GM23338 (cell line): ENCODE data around the gene FOXI1. TPM values are rescaled to one million over a fixed set of nuclear protein-coding genes. Genes with fewer than 3 reads are reported as not detected.
"Not testable (repeated sequence)": the region's sequence is repeated elsewhere in the genome, so short reads cannot be mapped to it uniquely, and the experiment has no call there.

Experiments used
- ATAC-seq: fragments of 200-7000 bp; cut with Tn5 transposase; 3 replicates; pipeline ENCODE4 v1.9.1; 2020
- DNase-seq: peaks from one replicate; pipeline ENCODE4 v3.0.0-alpha.2; 2015; ENCODE audit warnings: low spot score
- H2AFZ ChIP-seq: fragments of 200-600 bp; sonication (generic); 2 replicates; pipeline ENCODE4 v1.8.0; 2016; ENCODE audit warnings: antibody characterized with exemption, mild to moderate bottlenecking, moderate library complexity
- H3F3A ChIP-seq: fragments of 200-600 bp; sonication (generic); replicated peaks from 2 replicates; pipeline ENCODE4 v1.8.0; 2017; ENCODE audit warnings: antibody characterized with exemption, mixed run types, low read depth
- H3K27ac ChIP-seq: fragments of 200-600 bp; sonication (generic); 2 replicates; pipeline ENCODE4 v1.6.1; 2016; ENCODE audit warnings: low read depth
- H3K27me3 ChIP-seq: fragments of 200-600 bp; sonication (generic); 2 replicates; pipeline ENCODE4 v1.8.0; 2016; ENCODE audit warnings: mild to moderate bottlenecking, mixed run types, moderate library complexity; ENCODE audit not compliant: insufficient read depth
- H3K36me3 ChIP-seq: fragments of 200-600 bp; sonication (generic); 2 replicates; pipeline ENCODE4 v1.8.0; 2016; ENCODE audit warnings: mild to moderate bottlenecking; ENCODE audit not compliant: insufficient read depth
- H3K4me1 ChIP-seq: fragments of 200-600 bp; sonication (generic); 2 replicates; pipeline ENCODE4 v1.8.0; 2016; ENCODE audit warnings: mild to moderate bottlenecking, moderate library complexity; ENCODE audit not compliant: insufficient read depth
- H3K4me2 ChIP-seq: fragments of 200-600 bp; sonication (generic); 2 replicates; pipeline ENCODE4 v1.7.1; 2017; ENCODE audit warnings: mixed run types
- H3K4me3 ChIP-seq: fragments of 200-600 bp; sonication (generic); 2 replicates; pipeline ENCODE4 v1.6.1; 2016; ENCODE audit warnings: mixed run types
- H3K79me2 ChIP-seq: fragments of 200-600 bp; sonication (generic); replicated peaks from 2 replicates; pipeline ENCODE4 v1.8.0; 2017; ENCODE audit warnings: mild to moderate bottlenecking; ENCODE audit not compliant: insufficient read depth
- H3K9me2 ChIP-seq: fragments of 200-600 bp; sonication (generic); 2 replicates; pipeline ENCODE4 v1.8.0; 2017; ENCODE audit not compliant: insufficient read depth
- H4K20me1 ChIP-seq: fragments of 200-600 bp; sonication (generic); replicated peaks from 2 replicates; pipeline ENCODE4 v1.8.0; 2017; ENCODE audit warnings: mild to moderate bottlenecking; ENCODE audit not compliant: insufficient read depth
- H3K27ac Mint-ChIP-seq: 2 replicates; pipeline ENCODE4 v1.8.0; 2020; ENCODE audit warnings: inconsistent platforms, mild to moderate bottlenecking, moderate library complexity, mixed read lengths
- H3K27me3 Mint-ChIP-seq: 3 replicates; pipeline ENCODE4 v1.8.0; 2022; ENCODE audit warnings: low read depth, mild to moderate bottlenecking, moderate library complexity, mixed read lengths, inconsistent platforms; ENCODE audit not compliant: insufficient read depth, poor library complexity
- H3K36me3 Mint-ChIP-seq: 3 replicates; pipeline ENCODE4 v1.8.0; 2021; ENCODE audit warnings: low read depth, mild to moderate bottlenecking, inconsistent platforms, moderate library complexity, mixed read lengths
- H3K4me1 Mint-ChIP-seq: 3 replicates; pipeline ENCODE4 v1.8.0; 2020; ENCODE audit warnings: mild to moderate bottlenecking, inconsistent platforms, mixed read lengths
- H3K4me3 Mint-ChIP-seq: 3 replicates; pipeline ENCODE4 v1.8.0; 2021; ENCODE audit warnings: moderate library complexity, mild to moderate bottlenecking, inconsistent platforms, mixed read lengths
- H3K9me3 Mint-ChIP-seq: 3 replicates; pipeline ENCODE4 v1.8.0; 2020; ENCODE audit warnings: moderate library complexity, mild to moderate bottlenecking, inconsistent platforms, mixed read lengths
- CREB1 ChIP-seq: fragments of 250-450 bp; sonication (Bioruptor Pico); IDR thresholded peaks from 2 replicates; pipeline ENCODE4 v1.5.0; 2020; ENCODE audit warnings: low read depth, mild to moderate bottlenecking, moderate library complexity
- CTCF ChIP-seq, 2 experiments: fragments of 200-600 bp in 1 of 2; sonication (generic) in 1 of 2; conservative IDR thresholded peaks; 2 replicates each; pipeline versions ENCODE4 v1.5.1 to v1.6.1; 2016 to 2017; ENCODE audit warnings: antibody characterized with exemption in 2 of 2, low read depth in 2 of 2, mild to moderate bottlenecking in 2 of 2, moderate library complexity in 1 of 2
- EZH2phosphoT487 ChIP-seq: fragments of 200-600 bp; sonication (generic); IDR thresholded peaks from one replicate; pipeline ENCODE4 v1.8.1; 2018; ENCODE audit warnings: antibody characterized with exemption; ENCODE audit not compliant: unreplicated experiment
- JUNB ChIP-seq: IDR thresholded peaks from one replicate; pipeline ENCODE4 v1.6.1; 2016; ENCODE audit warnings: antibody characterized with exemption; ENCODE audit not compliant: unreplicated experiment
- NANOG ChIP-seq: IDR thresholded peaks from 2 replicates; pipeline ENCODE4 v1.6.1; 2016; ENCODE audit warnings: antibody characterized with exemption, borderline replicate concordance
- POLR2AphosphoS5 ChIP-seq: IDR thresholded peaks from 2 replicates; pipeline ENCODE4 v1.6.1; 2016; ENCODE audit warnings: antibody characterized with exemption, low read depth
- STAT1 ChIP-seq: IDR thresholded peaks from one replicate; pipeline ENCODE4 v1.6.1; 2016; ENCODE audit warnings: antibody characterized with exemption; ENCODE audit not compliant: unreplicated experiment
- ZNF114 ChIP-seq: fragments of 250-450 bp; sonication (Bioruptor Pico); IDR thresholded peaks from 2 replicates; pipeline ENCODE4 v1.5.0; 2020; ENCODE audit warnings: mild to moderate bottlenecking, moderate library complexity
- ZNF331 ChIP-seq: fragments of 250-450 bp; sonication (Bioruptor Pico); IDR thresholded peaks from 2 replicates; pipeline ENCODE4 v1.5.0; 2020; ENCODE audit warnings: low read depth, mild to moderate bottlenecking, moderate library complexity
- polyA plus RNA-seq: library from polyadenylated mRNA; unstranded; fragments of >200 nt; fragmentation: Nextera tagmentation; extraction: Ambion mirVana; gene quantifications from 2 replicates; pipeline ENCODE4 v1.2.1, GENCODE V29; 2016
- total RNA-seq: library from RNA; depleted of rRNA; stranded (reverse); fragments of >200 nt; shearing (Covaris generic); gene quantifications from 2 replicates; pipeline ENCODE4 v1.2.3, GENCODE V29; 2014
- TF ChIP-seq, protein P1 (sequence below): IDR thresholded peaks from 2 replicates; pipeline ENCODE4 v1.6.1; 2016; ENCODE audit warnings: antibody characterized with exemption
- TF ChIP-seq, protein P2 (sequence below): fragments of 250-450 bp; sonication (Bioruptor Pico); IDR thresholded peaks from 2 replicates; pipeline ENCODE4 v1.5.0; 2020; ENCODE audit warnings: mild to moderate bottlenecking, moderate library complexity

FOXI1 gene
- total and polyA plus RNA-seq, 2 experiments from 2014 or later = not detected

DNA sequence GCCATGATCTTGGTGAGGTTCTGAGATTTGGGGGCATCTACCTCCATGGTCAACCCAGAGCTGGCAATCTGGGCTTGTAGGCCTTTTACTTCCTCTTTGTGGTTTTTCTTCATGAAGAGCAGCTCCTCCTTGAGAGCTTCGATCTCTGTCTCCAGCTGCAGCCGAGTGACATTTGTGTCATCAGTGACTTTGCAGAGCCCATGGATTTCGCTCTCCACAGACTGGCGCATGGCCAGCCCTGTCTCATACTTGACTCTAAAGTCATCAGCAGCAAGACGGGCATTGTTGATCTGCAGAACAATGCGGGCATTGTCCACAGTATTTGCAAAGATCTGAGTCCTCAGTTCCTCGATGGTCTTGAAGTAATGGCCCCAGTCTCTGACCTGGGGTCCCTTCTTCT lies 35.5 kb downstream of the FOXI1 start:
- not testable (repeated sequence) for DNase-seq, H3K27me3 Mint-ChIP-seq, H3K4me3 ChIP-seq, H3K36me3 Mint-ChIP-seq, H3K9me2 ChIP-seq, H4K20me1 ChIP-seq, H2AFZ ChIP-seq, H3K4me3 Mint-ChIP-seq, H3K27me3 ChIP-seq, H3K4me2 ChIP-seq, H3K4me1 Mint-ChIP-seq, H3F3A ChIP-seq, H3K27ac Mint-ChIP-seq, H3K27ac ChIP-seq, H3K36me3 ChIP-seq, H3K4me1 ChIP-seq, H3K79me2 ChIP-seq, ATAC-seq, H3K9me3 Mint-ChIP-seq

- Mint-ChIP-seq H3K27me3 (peaks cover 7% of the 10 kb centered on the region), H3K4me3 (no peak overlapping the region), H3K36me3 (no peaks in the 10 kb centered on the region; the same call in 2 of the 3 replicates), H3K27ac (no peak overlapping the region), H3K4me1 (no peaks in the 10 kb centered on the region), H3K9me3 (no peaks in the 10 kb centered on the region; the same call in 1 of the 3 replicates)
- no peak overlapping the region for H3K27ac ChIP-seq
- ATAC-seq (no peak), DNase-seq (no peak)
- no peak overlapping the region for H3K4me2 ChIP-seq
- no peaks in the 10 kb centered on the region for H4K20me1 ChIP-seq
- H3F3A ChIP-seq = no peaks in the 10 kb centered on the region
- H3K36me3 ChIP-seq = no peaks in the 10 kb centered on the region
- no peak overlapping the region for H3K4me3 ChIP-seq
- H2AFZ ChIP-seq = no peak overlapping the region
- H3K27me3 ChIP-seq = no peaks in the 10 kb centered on the region
- H3K79me2 ChIP-seq = no peaks in the 10 kb centered on the region
- H3K4me1 ChIP-seq = no peaks in the 10 kb centered on the region
- H3K9me2 ChIP-seq = peaks cover 5% of the 10 kb centered on the region; the same call in 1 of the 2 replicates
- TF ChIP-seq, protein P1, sequence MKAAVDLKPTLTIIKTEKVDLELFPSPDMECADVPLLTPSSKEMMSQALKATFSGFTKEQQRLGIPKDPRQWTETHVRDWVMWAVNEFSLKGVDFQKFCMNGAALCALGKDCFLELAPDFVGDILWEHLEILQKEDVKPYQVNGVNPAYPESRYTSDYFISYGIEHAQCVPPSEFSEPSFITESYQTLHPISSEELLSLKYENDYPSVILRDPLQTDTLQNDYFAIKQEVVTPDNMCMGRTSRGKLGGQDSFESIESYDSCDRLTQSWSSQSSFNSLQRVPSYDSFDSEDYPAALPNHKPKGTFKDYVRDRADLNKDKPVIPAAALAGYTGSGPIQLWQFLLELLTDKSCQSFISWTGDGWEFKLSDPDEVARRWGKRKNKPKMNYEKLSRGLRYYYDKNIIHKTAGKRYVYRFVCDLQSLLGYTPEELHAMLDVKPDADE = no peak
- TF ChIP-seq, protein P2, sequence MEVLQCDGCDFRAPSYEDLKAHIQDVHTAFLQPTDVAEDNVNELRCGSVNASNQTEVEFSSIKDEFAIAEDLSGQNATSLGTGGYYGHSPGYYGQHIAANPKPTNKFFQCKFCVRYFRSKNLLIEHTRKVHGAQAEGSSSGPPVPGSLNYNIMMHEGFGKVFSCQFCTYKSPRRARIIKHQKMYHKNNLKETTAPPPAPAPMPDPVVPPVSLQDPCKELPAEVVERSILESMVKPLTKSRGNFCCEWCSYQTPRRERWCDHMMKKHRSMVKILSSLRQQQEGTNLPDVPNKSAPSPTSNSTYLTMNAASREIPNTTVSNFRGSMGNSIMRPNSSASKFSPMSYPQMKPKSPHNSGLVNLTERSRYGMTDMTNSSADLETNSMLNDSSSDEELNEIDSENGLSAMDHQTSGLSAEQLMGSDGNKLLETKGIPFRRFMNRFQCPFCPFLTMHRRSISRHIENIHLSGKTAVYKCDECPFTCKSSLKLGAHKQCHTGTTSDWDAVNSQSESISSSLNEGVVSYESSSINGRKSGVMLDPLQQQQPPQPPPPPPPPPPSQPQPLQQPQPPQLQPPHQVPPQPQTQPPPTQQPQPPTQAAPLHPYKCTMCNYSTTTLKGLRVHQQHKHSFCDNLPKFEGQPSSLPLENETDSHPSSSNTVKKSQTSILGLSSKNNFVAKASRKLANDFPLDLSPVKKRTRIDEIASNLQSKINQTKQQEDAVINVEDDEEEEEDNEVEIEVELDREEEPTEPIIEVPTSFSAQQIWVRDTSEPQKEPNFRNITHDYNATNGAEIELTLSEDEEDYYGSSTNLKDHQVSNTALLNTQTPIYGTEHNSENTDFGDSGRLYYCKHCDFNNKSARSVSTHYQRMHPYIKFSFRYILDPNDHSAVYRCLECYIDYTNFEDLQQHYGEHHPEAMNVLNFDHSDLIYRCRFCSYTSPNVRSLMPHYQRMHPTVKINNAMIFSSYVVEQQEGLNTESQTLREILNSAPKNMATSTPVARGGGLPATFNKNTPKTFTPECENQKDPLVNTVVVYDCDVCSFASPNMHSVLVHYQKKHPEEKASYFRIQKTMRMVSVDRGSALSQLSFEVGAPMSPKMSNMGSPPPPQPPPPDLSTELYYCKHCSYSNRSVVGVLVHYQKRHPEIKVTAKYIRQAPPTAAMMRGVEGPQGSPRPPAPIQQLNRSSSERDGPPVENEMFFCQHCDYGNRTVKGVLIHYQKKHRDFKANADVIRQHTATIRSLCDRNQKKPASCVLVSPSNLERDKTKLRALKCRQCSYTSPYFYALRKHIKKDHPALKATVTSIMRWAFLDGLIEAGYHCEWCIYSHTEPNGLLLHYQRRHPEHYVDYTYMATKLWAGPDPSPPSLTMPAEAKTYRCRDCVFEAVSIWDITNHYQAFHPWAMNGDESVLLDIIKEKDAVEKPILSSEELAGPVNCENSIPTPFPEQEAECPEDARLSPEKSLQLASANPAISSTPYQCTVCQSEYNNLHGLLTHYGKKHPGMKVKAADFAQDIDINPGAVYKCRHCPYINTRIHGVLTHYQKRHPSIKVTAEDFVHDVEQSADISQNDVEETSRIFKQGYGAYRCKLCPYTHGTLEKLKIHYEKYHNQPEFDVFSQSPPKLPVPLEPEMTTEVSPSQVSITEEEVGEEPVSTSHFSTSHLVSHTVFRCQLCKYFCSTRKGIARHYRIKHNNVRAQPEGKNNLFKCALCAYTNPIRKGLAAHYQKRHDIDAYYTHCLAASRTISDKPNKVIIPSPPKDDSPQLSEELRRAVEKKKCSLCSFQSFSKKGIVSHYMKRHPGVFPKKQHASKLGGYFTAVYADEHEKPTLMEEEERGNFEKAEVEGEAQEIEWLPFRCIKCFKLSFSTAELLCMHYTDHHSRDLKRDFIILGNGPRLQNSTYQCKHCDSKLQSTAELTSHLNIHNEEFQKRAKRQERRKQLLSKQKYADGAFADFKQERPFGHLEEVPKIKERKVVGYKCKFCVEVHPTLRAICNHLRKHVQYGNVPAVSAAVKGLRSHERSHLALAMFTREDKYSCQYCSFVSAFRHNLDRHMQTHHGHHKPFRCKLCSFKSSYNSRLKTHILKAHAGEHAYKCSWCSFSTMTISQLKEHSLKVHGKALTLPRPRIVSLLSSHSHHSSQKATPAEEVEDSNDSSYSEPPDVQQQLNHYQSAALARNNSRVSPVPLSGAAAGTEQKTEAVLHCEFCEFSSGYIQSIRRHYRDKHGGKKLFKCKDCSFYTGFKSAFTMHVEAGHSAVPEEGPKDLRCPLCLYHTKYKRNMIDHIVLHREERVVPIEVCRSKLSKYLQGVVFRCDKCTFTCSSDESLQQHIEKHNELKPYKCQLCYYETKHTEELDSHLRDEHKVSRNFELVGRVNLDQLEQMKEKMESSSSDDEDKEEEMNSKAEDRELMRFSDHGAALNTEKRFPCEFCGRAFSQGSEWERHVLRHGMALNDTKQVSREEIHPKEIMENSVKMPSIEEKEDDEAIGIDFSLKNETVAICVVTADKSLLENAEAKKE = no peak
- TF ChIP-seq EZH2phosphoT487 (no peak), ZNF331 (CRISPR knock-in tag) (no peak), ZNF114 (no peak), JUNB (no peak), CREB1 (CRISPR knock-in tag) (no peak), POLR2AphosphoS5 (no peak), CTCF (conservative IDR thresholded peaks at IDR 0.05; ENCODE audit: low read depth in 2 of 2) (no peak), NANOG (no peak), STAT1 (no peak)
Measured at GRCh38 chr5:170141636-170142035, 35.9 kb downstream of the FOXI1 start.
